Stimulated activated CD8-positive, alpha-beta memory T cell treated with anti-CD3 and anti-CD28 coated beads, Interleukin-15, amount 100 ng/mL, for 1 hour (primary cell): ENCODE results near the gene ELK4.

Experiments used
- DNase-seq: peaks from one replicate; pipeline ENCODE4 v3.0.0-alpha.2; 2020; ENCODE audit warnings: low read depth

Gene ELK4

DNA sequence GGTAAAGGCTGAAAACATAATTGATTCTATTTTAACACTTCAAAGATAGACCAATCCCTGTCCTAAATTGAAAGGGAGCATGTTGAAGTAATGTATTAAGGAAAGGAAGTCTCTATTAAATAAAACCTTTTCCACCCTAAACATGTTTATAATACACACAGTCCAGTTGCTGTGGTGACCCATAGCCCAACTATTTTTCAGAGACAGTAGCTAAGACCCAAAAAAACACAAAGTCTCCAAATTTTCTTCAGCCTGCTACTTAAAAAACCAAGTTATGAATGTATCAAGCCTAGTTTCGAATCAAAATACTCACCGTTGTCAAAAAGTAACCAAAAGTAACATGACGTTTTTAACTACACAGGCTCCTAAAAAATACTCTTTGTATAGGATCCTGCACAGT, 1.6 kb downstream of the ELK4 start:
- DNase-seq = no peak

- DNase-seq = no peak
Measured at GRCh38 chr1:205629751-205630150, 2.1 kb downstream of the ELK4 start.

GRCh38 chr1:205627956-205628355, 3.9 kb downstream of the ELK4 start:
- no peak for DNase-seq

DNA sequence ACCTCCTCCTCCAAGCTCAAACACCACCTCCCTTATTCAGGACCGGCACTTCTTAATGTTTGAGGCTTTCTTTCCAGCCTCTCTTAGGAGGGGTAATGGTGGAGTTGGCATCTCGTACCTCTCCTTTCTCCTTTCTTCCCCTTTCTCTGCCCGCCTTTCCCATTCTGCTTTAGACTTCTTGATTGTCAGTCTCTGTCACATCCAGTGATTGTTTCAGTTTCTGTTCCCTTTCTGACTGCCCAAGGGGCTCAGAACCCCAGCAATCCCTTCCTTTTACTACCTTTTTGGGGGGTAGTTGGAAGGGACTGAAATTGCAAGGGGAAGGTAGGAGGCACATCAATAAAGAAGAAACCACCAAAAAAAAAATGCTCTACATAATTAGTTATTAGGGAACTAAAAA, 5.6 kb downstream of the ELK4 start:
- no peak for DNase-seq

DNA sequence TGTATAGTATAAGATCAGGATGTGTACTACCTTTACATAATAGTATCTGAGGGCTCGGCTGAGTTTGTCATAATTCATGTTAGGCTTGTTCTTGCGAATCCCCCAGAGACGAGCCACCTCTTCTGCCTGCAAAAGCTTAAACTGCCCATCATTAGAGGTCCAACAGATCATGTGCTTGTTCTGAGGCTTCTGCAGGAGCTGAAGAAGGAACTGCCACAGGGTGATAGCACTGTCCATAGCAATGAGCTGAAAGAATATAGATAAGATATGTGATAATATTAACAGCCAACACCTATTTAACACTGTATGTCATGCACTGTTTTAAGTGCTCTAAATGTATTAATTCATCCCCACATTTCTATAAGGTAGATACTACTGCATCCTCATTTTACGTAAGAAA, 8.2 kb downstream of the ELK4 start:
- DNase-seq = no peak

GRCh38 chr1:205620269-205620668, 11.5 kb downstream of the ELK4 start:
- DNase-seq = no peak

- no peak for DNase-seq
Measured at GRCh38 chr1:205619376-205619775, 12.4 kb downstream of the ELK4 start.

DNA sequence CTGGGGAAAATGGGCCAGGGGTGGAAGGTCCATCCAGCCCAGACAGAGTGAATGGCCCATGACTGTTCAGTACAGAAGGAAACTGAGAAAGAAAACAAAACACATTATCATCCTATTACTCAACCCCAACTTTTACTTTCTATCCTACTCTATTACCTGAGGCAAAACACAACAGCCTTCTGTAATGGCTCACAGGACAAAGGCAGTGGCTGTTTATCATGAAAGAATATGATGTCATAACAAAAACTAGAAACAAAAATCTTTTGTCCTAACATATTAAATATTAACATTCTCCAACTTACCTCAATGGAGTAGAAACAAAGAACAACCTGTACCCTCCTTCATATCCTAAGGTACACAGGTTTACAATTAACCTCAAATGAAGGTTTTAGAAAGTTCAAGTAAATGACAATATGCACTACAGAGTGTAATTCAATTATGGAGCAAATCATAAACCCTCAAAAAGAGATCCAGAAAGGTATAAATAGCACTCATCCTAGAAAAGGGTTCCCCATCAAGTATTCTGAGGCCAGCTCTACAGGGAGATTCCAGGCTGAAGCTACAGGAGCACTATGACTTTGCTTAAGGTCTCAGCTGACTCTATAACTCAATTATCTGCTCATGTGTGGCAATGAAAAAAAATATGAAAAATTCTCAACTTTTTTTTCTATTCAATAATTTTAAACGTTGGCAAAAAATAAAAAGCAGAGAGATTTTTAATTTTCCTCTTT, 15.1 kb downstream of the ELK4 start:
- no peak for DNase-seq

- DNase-seq = no peak
Measured at GRCh38 chr1:205615789-205616188, 16.0 kb downstream of the ELK4 start.

DNA sequence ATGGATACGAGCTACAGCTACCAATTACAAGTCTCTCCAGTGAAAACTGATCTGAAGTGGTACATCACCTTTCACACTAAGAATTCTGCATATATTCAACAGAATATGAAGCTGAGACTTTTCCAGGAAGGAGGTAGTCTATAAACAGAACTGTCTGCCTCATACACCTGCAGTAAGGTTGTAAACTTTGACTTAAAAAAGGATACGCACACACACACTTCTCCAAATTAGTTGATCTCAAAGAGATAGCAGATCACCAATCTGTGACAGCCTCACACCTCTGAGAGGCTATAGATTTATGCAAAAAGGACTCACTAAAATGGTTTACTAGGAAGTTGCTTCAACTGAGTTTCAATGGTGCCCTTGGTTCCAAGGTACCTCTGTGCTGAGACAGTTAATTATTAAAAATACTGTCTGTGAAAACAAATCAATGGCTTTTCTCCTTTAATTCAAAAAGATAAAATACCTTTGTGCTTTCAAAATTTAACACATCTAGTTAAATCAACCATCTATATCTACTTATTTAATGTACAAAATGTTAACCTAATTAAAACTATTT, 17.9 kb downstream of the ELK4 start:
- DNase-seq = no peak

DNA sequence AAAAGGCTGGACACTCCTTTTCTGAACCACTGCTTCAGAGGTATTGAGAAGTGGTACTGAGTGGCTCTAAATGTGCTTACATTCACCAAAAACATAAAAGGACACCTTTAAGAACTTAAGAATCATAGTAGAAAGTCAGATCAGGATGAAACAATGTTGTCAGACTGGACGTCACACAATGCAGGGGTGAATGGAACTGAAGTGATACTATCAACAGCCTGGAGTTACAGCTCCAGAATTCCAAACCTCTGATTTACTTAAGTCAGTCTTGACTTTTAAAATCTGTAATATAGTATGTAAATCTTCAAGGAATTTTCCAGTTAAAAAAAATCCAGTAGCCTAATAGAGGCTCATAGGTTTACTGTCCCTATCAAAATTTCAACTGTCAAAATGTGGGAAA, 19.3 kb downstream of the ELK4 start:
- no peak for DNase-seq

DNA sequence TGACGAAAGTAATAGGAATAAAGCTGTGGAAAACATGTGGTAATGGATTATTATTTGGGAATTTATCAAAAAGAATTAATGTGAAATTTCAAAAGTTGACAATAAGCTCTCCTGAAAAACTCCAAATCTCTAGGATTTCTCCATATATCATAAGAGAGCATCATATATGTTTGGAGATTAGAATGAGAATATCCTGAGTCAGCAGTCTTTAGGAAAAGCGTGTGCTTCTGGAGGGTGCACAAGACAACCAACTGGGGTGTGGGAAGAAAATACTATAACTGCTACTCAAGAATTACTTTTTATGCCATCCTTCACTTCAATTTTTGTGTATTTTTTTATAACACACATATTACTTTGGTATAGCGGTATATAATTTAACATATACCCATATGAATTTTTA, 19.7 kb downstream of the ELK4 start:
- DNase-seq = no peak

DNA sequence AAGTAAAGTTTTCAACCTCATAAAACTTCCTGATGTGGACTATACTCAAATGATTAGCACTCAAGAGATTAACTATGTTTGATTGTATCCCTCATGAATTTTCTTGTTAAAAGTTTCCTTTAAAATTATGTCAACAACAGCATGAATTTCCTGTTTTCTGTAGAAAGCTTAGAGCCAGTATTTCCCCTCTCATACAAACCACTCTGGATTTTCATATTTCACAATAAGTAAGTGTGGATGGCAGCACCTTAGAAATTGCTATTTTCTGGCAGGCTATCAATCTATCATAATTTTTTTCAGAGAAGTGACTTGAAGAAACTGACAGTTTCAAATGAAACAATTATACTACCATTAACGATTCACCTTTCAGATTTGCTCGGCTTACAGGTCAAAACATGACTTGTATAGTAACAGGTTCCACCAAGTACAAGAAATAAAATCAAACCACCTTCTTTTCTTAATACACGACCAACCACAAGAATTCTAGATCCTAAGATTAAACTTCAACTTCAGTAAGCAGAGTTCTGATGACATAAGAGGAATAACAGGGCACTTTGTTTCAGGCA, 20.8 kb downstream of the ELK4 start:
- DNase-seq = no peak

GRCh38 chr1:205610036-205610435, 21.8 kb downstream of the ELK4 start:
- DNase-seq = no peak

- no peak for DNase-seq
Measured at GRCh38 chr1:205604825-205605505, 26.8 kb downstream of the ELK4 start.

GRCh38 chr1:205604059-205604458, 27.8 kb downstream of the ELK4 start:
- no peak for DNase-seq

DNA sequence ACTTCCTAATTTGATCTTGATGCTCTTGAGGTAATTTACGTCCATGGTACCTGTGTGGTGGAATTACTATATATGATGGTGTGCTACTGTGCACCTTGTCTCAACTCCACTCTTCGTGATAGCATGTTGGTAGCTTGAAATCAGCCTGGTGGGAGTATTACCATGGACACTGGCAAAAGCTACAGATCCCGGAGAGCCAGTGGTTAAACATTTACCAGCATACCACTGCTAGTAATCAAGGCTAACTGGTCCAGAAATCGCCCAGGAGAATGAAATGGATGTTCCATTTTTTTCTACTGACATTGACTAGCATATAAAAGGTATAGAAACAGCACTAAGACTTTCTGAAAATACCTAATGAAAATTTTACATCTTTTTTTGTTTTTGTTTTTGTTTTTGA, 30.6 kb downstream of the ELK4 start:
- DNase-seq = no peak

DNA sequence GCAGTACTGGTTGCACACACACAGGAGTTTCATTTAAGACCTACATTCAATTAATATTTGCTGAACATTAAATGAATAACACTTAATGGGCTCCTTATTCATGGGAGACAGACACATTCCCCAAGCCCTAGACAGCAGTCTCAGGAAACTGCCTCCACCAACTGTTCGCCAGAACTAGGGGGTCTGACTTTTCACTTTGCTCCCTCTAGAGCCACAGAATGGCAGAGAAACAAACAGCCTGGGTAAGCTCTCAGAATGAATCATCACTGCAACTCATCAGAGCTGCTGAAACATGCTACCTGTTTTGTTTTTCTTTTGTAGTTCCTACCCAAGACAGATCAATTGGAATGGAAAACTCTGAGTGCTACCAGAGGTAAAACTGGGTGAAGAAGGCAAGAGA, 31.7 kb downstream of the ELK4 start:
- no peak for DNase-seq

DNA sequence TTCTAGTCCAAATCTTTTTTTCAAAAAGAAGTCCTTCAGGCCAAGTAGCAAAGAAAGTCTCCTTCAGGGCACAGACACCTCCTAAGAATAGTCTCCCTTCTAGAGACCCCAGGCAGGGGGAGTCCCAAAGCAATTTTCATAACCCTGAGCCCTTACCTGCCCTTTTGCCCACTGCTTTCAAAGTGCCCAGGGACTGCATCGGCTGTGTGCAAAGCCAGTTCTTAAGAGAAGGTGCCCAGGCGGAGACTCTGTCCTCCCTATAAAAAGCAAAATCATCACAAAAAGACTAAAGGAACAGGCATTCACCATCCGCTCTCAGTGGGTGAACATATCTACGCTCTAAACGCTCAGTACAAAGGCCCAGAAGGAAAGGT, 32.2 kb downstream of the ELK4 start:
- DNase-seq = no peak

- no peak for DNase-seq
Measured at GRCh38 chr1:205598841-205599668, 32.8 kb downstream of the ELK4 start.

DNA sequence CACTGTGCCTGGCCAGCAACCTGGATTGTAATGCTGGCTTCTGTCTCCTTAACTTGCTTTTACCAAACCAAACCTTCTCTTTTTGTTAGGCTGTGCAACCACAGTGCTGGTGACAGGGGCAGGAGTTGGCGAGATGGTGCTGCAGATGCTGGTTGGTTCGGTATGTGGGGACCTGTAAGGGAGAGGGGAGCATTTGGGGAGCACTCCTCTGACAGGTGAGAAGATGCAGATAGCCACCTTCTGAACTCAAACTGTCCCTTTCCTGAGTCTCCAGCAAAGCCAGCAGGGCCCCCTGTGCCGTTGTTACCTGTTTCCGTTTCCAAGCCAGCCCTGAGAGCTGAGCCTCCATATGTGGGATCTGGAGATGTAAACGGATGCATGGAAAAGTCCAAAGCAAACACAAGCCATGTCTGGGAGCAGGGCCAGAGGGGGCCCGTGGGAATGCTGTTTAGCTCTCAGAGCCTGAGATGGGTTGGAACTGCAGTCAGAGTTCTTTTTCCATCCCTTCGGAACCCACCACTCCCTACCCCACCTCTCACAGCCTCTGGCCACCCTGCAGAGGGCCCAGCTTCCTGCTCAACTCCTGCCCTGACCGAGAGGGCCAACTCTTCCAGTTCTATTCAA, 34.0 kb downstream of the ELK4 start:
- DNase-seq = no peak

DNA sequence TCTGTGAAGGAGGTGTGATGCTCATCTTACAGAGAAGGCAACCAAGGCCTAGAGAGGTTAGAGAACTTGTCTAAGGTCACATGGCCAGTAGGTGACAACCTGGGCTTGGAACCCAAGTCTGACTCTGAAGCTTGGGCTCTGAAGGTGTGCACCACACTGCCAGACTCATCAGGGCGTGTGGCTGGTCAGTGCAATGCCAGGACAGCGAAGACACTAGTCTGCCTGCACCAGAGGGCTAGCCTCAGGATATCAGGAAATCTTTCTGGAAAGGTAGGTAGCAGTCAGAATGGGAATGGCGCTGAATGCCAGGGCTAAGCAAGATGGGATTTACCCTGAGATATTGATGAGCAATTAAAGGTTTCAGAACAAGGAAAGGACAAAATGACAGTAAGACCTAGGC, 34.9 kb downstream of the ELK4 start:
- no peak for DNase-seq
